ENCODE data around the gene L2HGDH.

The L2HGDH gene

DNA sequence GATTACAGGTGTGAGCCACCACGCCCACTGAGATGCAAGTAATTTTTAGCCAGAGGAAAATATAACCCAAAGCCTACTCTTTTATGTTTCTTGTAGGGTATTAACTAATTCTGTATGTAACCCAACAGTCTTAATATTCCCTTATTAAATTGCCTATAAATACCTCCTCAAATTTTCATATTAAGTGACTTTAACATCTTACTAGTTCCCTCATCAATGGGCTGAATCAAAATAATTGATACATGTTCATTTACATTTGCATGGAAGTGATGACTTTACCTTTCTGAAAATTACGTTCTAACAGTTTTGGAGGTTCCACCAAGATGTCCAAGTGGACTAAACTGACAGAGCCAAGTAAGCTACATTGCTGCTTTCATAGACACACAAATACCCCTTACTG is 83.7 kb downstream of the L2HGDH start:
- DNase-seq: no peak

- peak in 1 of 5 experiments; percentile 35 for DNase-seq
Measured at GRCh38 chr14:50225974-50226297, 86.1 kb downstream of the L2HGDH start.

GRCh38 chr14:50225067-50225973 is 86.7 kb downstream of the L2HGDH start:
- no peak for DNase-seq

GRCh38 chr14:50222055-50222613 is 89.9 kb downstream of the L2HGDH start:
- DNase-seq: no peak

GRCh38 chr14:50218501-50218900 is 93.5 kb downstream of the L2HGDH start:
- DNase-seq: no peak

GRCh38 chr14:50215416-50215815 is 96.6 kb downstream of the L2HGDH start:
- DNase-seq: no peak

DNA sequence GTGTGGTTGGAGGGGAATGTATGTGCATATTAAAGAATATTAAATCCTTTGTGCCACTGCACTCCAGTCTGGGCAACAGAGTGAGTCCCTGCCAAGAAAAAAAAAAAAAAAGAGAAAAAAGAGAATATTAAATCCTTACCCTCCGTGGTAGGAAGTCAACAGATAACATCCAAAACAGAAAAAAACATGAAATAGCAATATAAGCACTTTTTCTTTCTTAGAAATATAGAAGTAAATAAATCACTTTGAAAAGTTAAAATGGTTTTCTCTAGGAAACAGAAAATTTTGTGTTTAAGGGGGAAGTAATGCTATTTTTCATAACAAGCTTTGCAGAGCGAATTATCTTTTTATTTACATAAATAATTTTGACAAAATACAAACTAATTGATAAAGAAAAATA is 98.2 kb downstream of the L2HGDH start:
- no peak for DNase-seq

DNA sequence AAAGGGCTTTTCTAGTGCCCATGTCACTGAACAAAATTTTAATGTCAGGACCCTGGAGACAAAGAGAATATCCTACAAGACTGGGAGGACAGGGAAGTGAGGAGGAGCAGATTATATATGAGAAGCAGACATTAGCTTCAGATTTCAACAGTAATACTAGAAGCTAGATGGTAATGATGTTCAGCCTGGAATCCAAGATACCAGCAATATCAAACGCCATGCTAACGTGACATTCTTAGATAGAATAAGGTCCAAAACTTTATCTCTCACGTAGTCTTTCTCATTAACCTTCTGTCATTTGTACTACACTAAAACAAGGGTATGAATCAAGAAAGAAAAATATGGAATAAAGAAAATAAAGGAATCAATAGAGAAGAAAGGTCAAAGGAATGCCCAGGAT is 99.3 kb downstream of the L2HGDH start:
- no peak for DNase-seq

DNA sequence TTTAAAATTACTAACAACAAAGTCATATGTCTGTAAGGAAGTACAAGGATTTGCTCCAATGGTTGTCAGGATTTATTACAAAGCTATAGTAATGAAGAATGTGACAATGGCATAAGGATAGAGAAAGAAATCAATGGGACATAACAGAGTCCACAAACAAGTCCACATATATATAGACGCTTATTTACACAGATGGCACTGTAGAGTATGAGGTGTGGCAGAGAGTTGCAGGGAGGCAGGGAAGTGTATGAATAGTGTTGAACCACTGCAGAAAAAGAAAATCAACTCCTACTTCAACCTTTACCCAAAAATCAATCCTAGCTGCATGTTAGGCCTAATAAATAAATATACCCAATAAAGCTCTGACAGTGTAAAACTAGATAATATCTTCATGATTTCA is 102.0 kb downstream of the L2HGDH start:
- no peak for DNase-seq

- no peak for DNase-seq
Measured at GRCh38 chr14:50198499-50198898, 113.5 kb downstream of the L2HGDH start.

DNA sequence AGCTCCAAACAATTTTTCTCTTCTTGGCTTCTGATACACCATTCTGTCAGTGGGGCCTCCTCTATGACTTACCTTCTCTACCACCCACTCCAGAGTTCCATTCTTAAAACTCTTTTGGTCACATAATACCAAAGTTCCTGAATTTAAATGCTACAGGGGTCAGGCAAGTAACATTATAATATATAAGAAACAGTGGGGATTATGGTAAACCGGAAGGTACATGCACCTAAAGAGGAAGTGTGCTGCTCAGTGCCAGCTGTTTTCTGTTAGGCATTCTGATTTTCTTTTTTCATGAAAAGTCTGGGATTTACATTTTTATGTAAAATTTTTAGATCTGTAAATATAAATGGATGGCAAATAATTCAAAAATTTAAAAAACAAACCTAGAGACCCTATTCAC is 120.5 kb downstream of the L2HGDH start:
- DNase-seq: no peak

All from T-helper 2 cell (primary cell).